ENCODE results near the gene TMEM9. TPM values are rescaled to one million over a fixed set of nuclear protein-coding genes. Genes with fewer than 3 reads are reported as not detected.

The TMEM9 gene
- total and polyA plus RNA-seq, 9 of the 15 experiments (the other 6 are each of a cell fraction or from before 2014, with no cell fraction given), result 30.4 to 107 (median 67.6) TPM

DNA sequence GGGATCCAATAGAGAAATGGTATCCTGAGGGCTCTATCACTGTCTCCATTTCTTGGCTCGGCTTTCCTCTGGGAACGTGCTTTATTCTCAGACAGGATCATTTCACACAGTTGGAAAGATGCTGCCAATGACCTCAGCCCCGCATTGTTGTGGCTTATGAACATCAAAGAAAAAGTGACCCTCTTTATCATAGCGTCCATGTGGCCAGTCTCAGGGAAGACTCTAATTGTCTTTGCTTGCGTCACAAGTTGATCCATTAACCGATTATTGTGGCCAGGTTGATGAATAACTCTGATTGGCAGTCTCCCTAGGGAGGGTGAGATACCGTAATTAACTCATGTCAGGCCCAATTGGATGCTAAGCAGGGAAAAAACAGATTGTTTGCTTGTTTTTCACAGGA, 10.4 kb upstream of the TMEM9 start:
- ATAC-seq (no peak), DNase-seq (ENCODE audit: extremely low read depth in 1 of 4, low spot score in 3 of 4) (no peak), FAIRE-seq (no peak)
- CTCF ChIA-PET (ENCODE audit: low intra/inter-chr PET ratio), result no interaction called here
- no peaks in the 10 kb centered on the region for H3K36me3 ChIP-seq (ENCODE audit: control insufficient read depth, insufficient read depth, low read length)
- intact Hi-C loops (cut with micrococcal nuclease) (no loop called here), in situ Hi-C loops (cut with MboI) (no loop called here)
- POLR2A ChIA-PET, result interaction anchor here (1.7 kb wide), 1 partner anchor 11 kb away, joined by 6 read pairs; the partner anchor contains the start of gene TMEM9
- no peak overlapping the region for H3K4me2 ChIP-seq (ENCODE audit: insufficient read depth, low read length)
- no TSS peak for BruUV-seq (replicated peaks)
- TF ChIP-seq SOX6 (IDR thresholded peaks at IDR 0.05) (0 out of 2 replicates have a peak, but pooled peaks have one; percentile 44), LEF1 (IDR thresholded peaks at IDR 0.05) (peak; percentile 30; the same call in 1 of the 2 replicates), EP400 (IDR thresholded peaks at IDR 0.05) (no peak), GATAD2A (IDR thresholded peaks at IDR 0.05) (no peak)
- H3K9ac ChIP-seq (ENCODE audit: insufficient read depth in 1 of 2, low read depth in 2 of 2, low read length in 2 of 2), result no peak overlapping the region
- H4K20me1 ChIP-seq (replicated peaks; ENCODE audit: control insufficient read depth, insufficient read depth, low read length), result no peaks in the 10 kb centered on the region
- H2AFZ ChIP-seq (ENCODE audit: low read depth, low read length), result no peak overlapping the region
- WGBS (ENCODE audit: insufficient coverage, low coverage, missing lambda C conversion rate), result 37% methylated on average over 7 of the region's 7 CpGs
- no peak overlapping the region for H3K27ac ChIP-seq (ENCODE audit: extremely low read depth, low read depth, low read length)
- H3K9me1 ChIP-seq (ENCODE audit: control insufficient read depth, insufficient read depth, low read length), result no peaks in the 10 kb centered on the region
- H3K4me1 ChIP-seq (replicated peaks in 1 of 2; ENCODE audit: control insufficient read depth in 2 of 2, insufficient read depth in 2 of 2, low read length in 2 of 2), result peaks cover 4 to 21% of the 10 kb centered on the region in 2 experiments; a peak in 3 of 5 replicates
- no peaks in the 10 kb centered on the region for H3K27me3 ChIP-seq (ENCODE audit: control insufficient read depth in 2 of 2, insufficient read depth in 2 of 2, low read length in 2 of 2)
- no peak overlapping the region for H3K4me3 ChIP-seq
- H3K9me3 ChIP-seq (replicated peaks; ENCODE audit: control insufficient read depth, insufficient read depth, low read depth, low read length), result no peaks in the 10 kb centered on the region
- H3K79me2 ChIP-seq (ENCODE audit: control insufficient read depth, insufficient read depth, low read length), result no peaks in the 10 kb centered on the region

DNA sequence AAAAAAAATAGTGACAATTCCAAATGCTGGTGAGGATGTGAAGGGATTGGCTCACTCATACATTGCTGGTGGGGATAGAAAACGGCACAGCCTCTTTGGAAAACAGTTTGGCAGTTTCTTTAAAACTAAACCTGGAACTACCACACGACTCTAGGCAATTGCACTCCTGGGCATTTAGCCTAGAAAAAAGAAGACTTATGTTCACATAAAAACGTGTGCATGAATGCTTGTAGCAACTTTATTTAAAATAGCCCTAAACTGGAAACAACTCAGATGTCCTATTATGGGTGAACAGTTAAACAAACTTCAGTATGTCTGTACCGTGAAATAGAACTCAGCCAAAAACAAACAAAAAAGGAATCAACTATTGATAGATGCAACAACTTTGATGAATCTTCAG, 9.4 kb upstream of the TMEM9 start:
- Histone ChIP-seq H2AFZ (ENCODE audit: low read depth, low read length) (peak overlapping the region; percentile 45; the same call in 1 of the 2 replicates), H3K4me3 (no peak overlapping the region), H3K4me1 (replicated peaks in 1 of 2; ENCODE audit: control insufficient read depth in 2 of 2, insufficient read depth in 2 of 2, low read length in 2 of 2) (peaks cover 4 to 14% of the 10 kb centered on the region in 2 experiments; a peak in 3 of 5 replicates), H3K27ac (ENCODE audit: extremely low read depth, low read depth, low read length) (no peak overlapping the region), H3K27me3 (ENCODE audit: control insufficient read depth in 2 of 2, insufficient read depth in 2 of 2, low read length in 2 of 2) (no peaks in the 10 kb centered on the region), H3K9ac (ENCODE audit: insufficient read depth in 1 of 2, low read depth in 2 of 2, low read length in 2 of 2) (no peak overlapping the region), H3K4me2 (ENCODE audit: insufficient read depth, low read length) (no peak overlapping the region), H3K9me3 (replicated peaks; ENCODE audit: control insufficient read depth, insufficient read depth, low read depth, low read length) (no peaks in the 10 kb centered on the region), H3K79me2 (ENCODE audit: control insufficient read depth, insufficient read depth, low read length) (no peaks in the 10 kb centered on the region), H4K20me1 (replicated peaks; ENCODE audit: control insufficient read depth, insufficient read depth, low read length) (no peaks in the 10 kb centered on the region), H3K9me1 (ENCODE audit: control insufficient read depth, insufficient read depth, low read length) (no peaks in the 10 kb centered on the region), H3K36me3 (ENCODE audit: control insufficient read depth, insufficient read depth, low read length) (no peaks in the 10 kb centered on the region)
- no peak for FAIRE-seq
- 14% methylated on average over 4 of the region's 4 CpGs for WGBS (ENCODE audit: insufficient coverage, low coverage, missing lambda C conversion rate)
- ATAC-seq, result no peak
- ChIA-PET POLR2A (interaction anchor here (1.7 kb wide), 1 partner anchor 10 kb away, joined by 6 read pairs; the partner anchor contains the start of gene TMEM9), CTCF (ENCODE audit: low intra/inter-chr PET ratio) (no interaction called here)
- BruUV-seq (replicated peaks), result no TSS peak
- DNase-seq (ENCODE audit: extremely low read depth in 1 of 4, low spot score in 3 of 4), result no peak
- in situ Hi-C loops (cut with MboI), result no loop called here
- TF ChIP-seq SMARCE1 (IDR thresholded peaks at IDR 0.05) (no peak), NCOA1 (IDR thresholded peaks at IDR 0.05; ENCODE audit: low read depth) (no peak), SIN3B (IDR thresholded peaks at IDR 0.05; ENCODE audit: low read depth) (no peak)
- TF ChIP-seq, protein P1, sequence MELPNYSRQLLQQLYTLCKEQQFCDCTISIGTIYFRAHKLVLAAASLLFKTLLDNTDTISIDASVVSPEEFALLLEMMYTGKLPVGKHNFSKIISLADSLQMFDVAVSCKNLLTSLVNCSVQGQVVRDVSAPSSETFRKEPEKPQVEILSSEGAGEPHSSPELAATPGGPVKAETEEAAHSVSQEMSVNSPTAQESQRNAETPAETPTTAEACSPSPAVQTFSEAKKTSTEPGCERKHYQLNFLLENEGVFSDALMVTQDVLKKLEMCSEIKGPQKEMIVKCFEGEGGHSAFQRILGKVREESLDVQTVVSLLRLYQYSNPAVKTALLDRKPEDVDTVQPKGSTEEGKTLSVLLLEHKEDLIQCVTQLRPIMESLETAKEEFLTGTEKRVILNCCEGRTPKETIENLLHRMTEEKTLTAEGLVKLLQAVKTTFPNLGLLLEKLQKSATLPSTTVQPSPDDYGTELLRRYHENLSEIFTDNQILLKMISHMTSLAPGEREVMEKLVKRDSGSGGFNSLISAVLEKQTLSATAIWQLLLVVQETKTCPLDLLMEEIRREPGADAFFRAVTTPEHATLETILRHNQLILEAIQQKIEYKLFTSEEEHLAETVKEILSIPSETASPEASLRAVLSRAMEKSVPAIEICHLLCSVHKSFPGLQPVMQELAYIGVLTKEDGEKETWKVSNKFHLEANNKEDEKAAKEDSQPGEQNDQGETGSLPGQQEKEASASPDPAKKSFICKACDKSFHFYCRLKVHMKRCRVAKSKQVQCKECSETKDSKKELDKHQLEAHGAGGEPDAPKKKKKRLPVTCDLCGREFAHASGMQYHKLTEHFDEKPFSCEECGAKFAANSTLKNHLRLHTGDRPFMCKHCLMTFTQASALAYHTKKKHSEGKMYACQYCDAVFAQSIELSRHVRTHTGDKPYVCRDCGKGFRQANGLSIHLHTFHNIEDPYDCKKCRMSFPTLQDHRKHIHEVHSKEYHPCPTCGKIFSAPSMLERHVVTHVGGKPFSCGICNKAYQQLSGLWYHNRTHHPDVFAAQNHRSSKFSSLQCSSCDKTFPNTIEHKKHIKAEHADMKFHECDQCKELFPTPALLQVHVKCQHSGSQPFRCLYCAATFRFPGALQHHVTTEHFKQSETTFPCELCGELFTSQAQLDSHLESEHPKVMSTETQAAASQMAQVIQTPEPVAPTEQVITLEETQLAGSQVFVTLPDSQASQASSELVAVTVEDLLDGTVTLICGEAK (IDR thresholded peaks at IDR 0.05), result peak; percentile 57
- TF ChIP-seq, protein P1 (CRISPR knock-in tag; IDR thresholded peaks at IDR 0.05), result no peak
- intact Hi-C loops (cut with micrococcal nuclease), result no loop called here

Measured in K562 (cell line).